Inferior parietal cortex (tissue), 1 donor: Measurements from ENCODE around the gene GDI2.
"Not testable (repeated sequence)": the region's sequence is repeated elsewhere in the genome, so short reads cannot be mapped to it uniquely, and the experiment has no call there.

ENCODE experiments used
- DNase-seq: peaks from one replicate; pipeline ENCODE4 v3.0.0-alpha.2; 2016; ENCODE audit errors: extremely low spot score

Gene GDI2

GRCh38 chr10:5813341-5814109 lies at the start of gene GDI2:
Gene GDI2 (minus strand): TSS chr10:5813434. CDS start chr10:5813258, 176 bp downstream.
- peak; percentile 98 for DNase-seq

- no peak for DNase-seq
These were observed 49.2 kb upstream of the GDI2 start for GRCh38 chr10:5862360-5862961.

- DNase-seq: peak; percentile 11
These were observed 46.8 kb upstream of the GDI2 start for GRCh38 chr10:5860066-5860465.

- DNase-seq: peak; percentile 80
These were observed 45.6 kb upstream of the GDI2 start for GRCh38 chr10:5858811-5859210.

GRCh38 chr10:5856701-5857004 lies 43.4 kb upstream of the GDI2 start:
- DNase-seq: no peak

- no peak for DNase-seq
These were observed 42.9 kb upstream of the GDI2 start for GRCh38 chr10:5855979-5856700.

GRCh38 chr10:5854131-5854475 lies 40.9 kb upstream of the GDI2 start:
- no peak for DNase-seq

- not testable (repeated sequence) for DNase-seq
These were observed 33.4 kb upstream of the GDI2 start for GRCh38 chr10:5846667-5847066.

- DNase-seq: no peak
These were observed 31.3 kb upstream of the GDI2 start for GRCh38 chr10:5844345-5845055.

GRCh38 chr10:5843686-5844344 lies 30.6 kb upstream of the GDI2 start:
- DNase-seq: no peak

GRCh38 chr10:5841965-5842364 lies 28.7 kb upstream of the GDI2 start:
- DNase-seq: no peak

- peak; percentile 59 for DNase-seq
These were observed 27.4 kb upstream of the GDI2 start for GRCh38 chr10:5840314-5841307.

- DNase-seq: not testable (repeated sequence)
These were observed 22.9 kb upstream of the GDI2 start for GRCh38 chr10:5836181-5836580.

- no peak for DNase-seq
These were observed 22.3 kb upstream of the GDI2 start for GRCh38 chr10:5835446-5836095.

- DNase-seq: no peak
These were observed 20.6 kb upstream of the GDI2 start for GRCh38 chr10:5833814-5834213.

GRCh38 chr10:5832946-5833345 lies 19.7 kb upstream of the GDI2 start:
- DNase-seq: no peak

- DNase-seq: no peak
These were observed 18.2 kb upstream of the GDI2 start for GRCh38 chr10:5831446-5831782.

- DNase-seq: no peak
These were observed 17.6 kb upstream of the GDI2 start for GRCh38 chr10:5830629-5831445.

- DNase-seq: no peak
These were observed 16.0 kb upstream of the GDI2 start for GRCh38 chr10:5829267-5829666.
